MM.1S (cell line): ENCODE measurements around the gene CCDC51.

ENCODE experiments used
- CTCF ChIP-seq: fragments of 300-600 bp; sonication (generic); IDR thresholded peaks from 2 replicates; pipeline ENCODE4 v1.5.1; 2016; ENCODE audit warnings: antibody characterized with exemption, low read length, mixed read lengths
- EZH2 ChIP-seq: fragments of 300-600 bp; sonication (generic); optimal IDR thresholded peaks from 2 replicates; pipeline ENCODE3; 2017; ENCODE audit warnings: low read depth, mild to moderate bottlenecking, antibody characterized with exemption, low read length, mixed read lengths

- peak; percentile 7; the same call in 1 of the 2 replicates for TF ChIP-seq CTCF
- TF ChIP-seq EZH2: no peak
These were observed 39.0 kb upstream of the CCDC51 start for GRCh38 chr3:48478626-48479555.
